Activated CD8-positive, alpha-beta memory T cell treated with anti-CD3 and anti-CD28 coated beads, Interleukin-2, amount 50 U/mL, for 48 hours (primary cell): ENCODE results near the gene GATB.

ENCODE experiments used
- DNase-seq: peaks from one replicate; pipeline ENCODE4 v3.0.0-alpha.2; 2020

GATB gene

GRCh38 chr4:151692821-151693673 is 67.8 kb downstream of the GATB start:
- DNase-seq, result no peak

GRCh38 chr4:151692443-151692782 is 68.4 kb downstream of the GATB start:
- DNase-seq, result no peak

- DNase-seq, result no peak
These were observed 69.0 kb downstream of the GATB start for GRCh38 chr4:151691639-151692442.

GRCh38 chr4:151690876-151691275 is 69.9 kb downstream of the GATB start:
- no peak for DNase-seq

- DNase-seq, result no peak
These were observed 70.5 kb downstream of the GATB start for GRCh38 chr4:151690164-151690870.

GRCh38 chr4:151689211-151689991 is 71.4 kb downstream of the GATB start:
- DNase-seq, result no peak

GRCh38 chr4:151688785-151689043 is 72.1 kb downstream of the GATB start:
- no peak for DNase-seq

- DNase-seq, result no peak
These were observed 72.6 kb downstream of the GATB start for GRCh38 chr4:151688003-151688784.

GRCh38 chr4:151687021-151687640 is 73.7 kb downstream of the GATB start:
- DNase-seq, result no peak

GRCh38 chr4:151685303-151685702 is 75.5 kb downstream of the GATB start:
- DNase-seq, result no peak

- no peak for DNase-seq
These were observed 79.7 kb downstream of the GATB start for GRCh38 chr4:151681085-151681484.

GRCh38 chr4:151679231-151679630 is 81.6 kb downstream of the GATB start:
- DNase-seq, result no peak

- DNase-seq, result no peak
These were observed 82.5 kb downstream of the GATB start for GRCh38 chr4:151678048-151678872.

- no peak for DNase-seq
These were observed 83.6 kb downstream of the GATB start for GRCh38 chr4:151677193-151677592.

GRCh38 chr4:151676301-151676700 is 84.5 kb downstream of the GATB start:
- DNase-seq, result no peak

GRCh38 chr4:151675411-151675971 is 85.3 kb downstream of the GATB start:
- no peak for DNase-seq

- DNase-seq, result no peak
These were observed 85.9 kb downstream of the GATB start for GRCh38 chr4:151674804-151675391.

GRCh38 chr4:151673908-151674520 is 86.8 kb downstream of the GATB start:
- DNase-seq, result no peak

GRCh38 chr4:151672996-151673395 is 87.8 kb downstream of the GATB start:
- no peak for DNase-seq
